HG03196 (cell line): ENCODE measurements around the gene LHX5.

ENCODE experiments used
- ATAC-seq: cut with Tn5 transposase; IDR thresholded peaks from one replicate; pipeline ENCODE4 v1.9.1; 2021; ENCODE audit not compliant: unreplicated experiment

LHX5 gene

GRCh38 chr12:113466454-113467141, 5.1 kb downstream of the LHX5 start:
- ATAC-seq = no peak

- no peak for ATAC-seq
Observed at GRCh38 chr12:113465808-113466453, 5.7 kb downstream of the LHX5 start.

- no peak for ATAC-seq
Observed at GRCh38 chr12:113464852-113465719, 6.6 kb downstream of the LHX5 start.

GRCh38 chr12:113464452-113464775, 7.3 kb downstream of the LHX5 start:
- no peak for ATAC-seq

- no peak for ATAC-seq
Observed at GRCh38 chr12:113463746-113464451, 7.8 kb downstream of the LHX5 start.

- ATAC-seq = no peak
Observed at GRCh38 chr12:113462998-113463745, 8.5 kb downstream of the LHX5 start.

GRCh38 chr12:113462117-113462774, 9.4 kb downstream of the LHX5 start:
- no peak for ATAC-seq

- no peak for ATAC-seq
Observed at GRCh38 chr12:113461666-113462065, 10.0 kb downstream of the LHX5 start.

- no peak for ATAC-seq
Observed at GRCh38 chr12:113459981-113460380, 11.7 kb downstream of the LHX5 start.

GRCh38 chr12:113457710-113458109, 14.0 kb downstream of the LHX5 start:
- no peak for ATAC-seq

- ATAC-seq = no peak
Observed at GRCh38 chr12:113457185-113457584, 14.5 kb downstream of the LHX5 start.

GRCh38 chr12:113456761-113457160, 14.9 kb downstream of the LHX5 start:
- no peak for ATAC-seq

- no peak for ATAC-seq
Observed at GRCh38 chr12:113456199-113456598, 15.5 kb downstream of the LHX5 start.

- no peak for ATAC-seq
Observed at GRCh38 chr12:113453330-113453729, 18.3 kb downstream of the LHX5 start.

- ATAC-seq = no peak
Observed at GRCh38 chr12:113452458-113452857, 19.2 kb downstream of the LHX5 start.

- ATAC-seq = no peak
Observed at GRCh38 chr12:113449839-113450238, 21.8 kb downstream of the LHX5 start.

- ATAC-seq = no peak
Observed at GRCh38 chr12:113449299-113449698, 22.4 kb downstream of the LHX5 start.

- ATAC-seq = no peak
Observed at GRCh38 chr12:113448873-113449272, 22.8 kb downstream of the LHX5 start.

GRCh38 chr12:113445544-113446171, 26.0 kb downstream of the LHX5 start:
- ATAC-seq = no peak
